Subcutaneous abdominal adipose tissue (tissue), 5 donors: ENCODE measurements around the gene DYNC2LI1.

ENCODE experiments used
- H3K27ac ChIP-seq: one replicate; pipeline ENCODE4 v1.7.0; 2013; ENCODE audit warnings: low read depth, mild to moderate bottlenecking, inconsistent platforms, low read length, moderate library complexity
- H3K27me3 ChIP-seq, 5 donors: one replicate each; pipeline ENCODE4 v1.7.0; 2013; ENCODE audit warnings: low read length in 5 of 5, inconsistent platforms in 1 of 5; ENCODE audit not compliant: control insufficient read depth in 5 of 5, insufficient read depth in 4 of 5
- H3K36me3 ChIP-seq, 5 donors: one replicate each; pipeline ENCODE4 v1.7.0; 2013; ENCODE audit warnings: low read length in 5 of 5; ENCODE audit not compliant: control insufficient read depth in 5 of 5, insufficient read depth in 5 of 5
- H3K4me1 ChIP-seq, 5 donors: one replicate each; pipeline ENCODE4 v1.7.0; 2013; ENCODE audit warnings: low read length in 5 of 5, mild to moderate bottlenecking in 3 of 5, moderate library complexity in 1 of 5; ENCODE audit not compliant: control insufficient read depth in 5 of 5, insufficient read depth in 5 of 5
- H3K4me3 ChIP-seq, 5 donors: one replicate each; pipeline ENCODE4 v1.7.0; 2013; ENCODE audit warnings: low read length in 5 of 5, low read depth in 1 of 5
- H3K9ac ChIP-seq, 5 donors: one replicate each; pipeline ENCODE4 v1.7.0; 2013; ENCODE audit warnings: low read length in 5 of 5, mild to moderate bottlenecking in 4 of 5, moderate library complexity in 3 of 5
- H3K9me3 ChIP-seq, 5 donors: one replicate each; pipeline ENCODE4 v1.7.0; 2013; ENCODE audit warnings: low read length in 5 of 5; ENCODE audit not compliant: control insufficient read depth in 5 of 5
- donor health status: healthy.
- donor health status: healthy.
- donor health status: healthy.
- donor health status: healthy.
- donor health status: healthy.

The DYNC2LI1 gene

DNA sequence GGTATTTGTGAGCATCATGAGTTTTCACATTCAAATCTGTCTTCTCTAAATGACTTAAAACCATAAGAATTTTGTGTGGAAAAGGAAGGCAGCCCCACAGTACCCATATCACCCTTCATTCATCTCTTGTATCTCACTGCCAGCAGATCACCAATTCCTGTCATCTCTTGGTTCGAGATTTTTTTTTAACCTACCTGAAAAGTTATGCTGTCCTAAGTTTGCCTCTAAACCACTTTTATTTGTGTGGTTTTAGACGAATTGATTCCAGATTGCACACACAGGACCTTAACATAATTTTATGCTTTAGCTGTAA lies 32.8 kb downstream of the DYNC2LI1 start:
- Histone ChIP-seq H3K9me3 (no peaks in the 10 kb centered on the region), H3K9ac (no peak overlapping the region), H3K36me3 (peaks cover 4 to 27% (median 10%) of the 10 kb centered on the region in 5 donors), H3K27me3 (no peaks in the 10 kb centered on the region), H3K27ac (no peak overlapping the region), H3K4me1 (peaks cover 0 to 28% (median 7%) of the 10 kb centered on the region in 5 donors), H3K4me3 (no peak overlapping the region)

DNA sequence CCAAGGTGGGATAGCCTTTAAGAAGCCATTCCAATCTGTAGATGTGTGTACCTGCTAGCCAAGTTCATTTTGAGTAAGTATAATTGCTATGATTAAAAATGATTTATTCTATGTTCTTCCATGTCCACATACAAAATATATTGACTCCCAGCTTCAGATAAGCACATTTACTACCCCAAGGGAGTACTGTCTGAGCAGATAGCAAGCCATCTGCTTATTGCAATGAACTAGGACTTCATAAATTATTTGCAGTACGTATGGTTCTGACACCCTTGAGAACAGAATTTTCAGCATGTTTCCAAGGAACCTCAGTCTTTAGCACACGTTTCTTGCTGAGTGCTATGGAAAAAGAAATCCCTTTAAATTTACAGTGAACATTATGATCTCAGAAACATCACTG lies 36.6 kb downstream of the DYNC2LI1 start:
- Histone ChIP-seq H3K27me3 (no peaks in the 10 kb centered on the region), H3K9me3 (no peaks in the 10 kb centered on the region), H3K27ac (no peak overlapping the region), H3K36me3 (peaks cover 0 to 25% (median 2%) of the 10 kb centered on the region in 5 donors), H3K9ac (no peak overlapping the region), H3K4me3 (no peak overlapping the region), H3K4me1 (peaks cover 0 to 18% (median 0%) of the 10 kb centered on the region in 5 donors)

GRCh38 chr2:43810888-43811287 lies 37.0 kb downstream of the DYNC2LI1 start:
- H3K27ac ChIP-seq, result no peak overlapping the region
- H3K4me1 ChIP-seq, result peaks cover 0 to 18% (median 0%) of the 10 kb centered on the region in 5 donors
- no peaks in the 10 kb centered on the region for H3K27me3 ChIP-seq
- H3K9ac ChIP-seq, result no peak overlapping the region
- no peaks in the 10 kb centered on the region for H3K9me3 ChIP-seq
- no peak overlapping the region for H3K4me3 ChIP-seq
- H3K36me3 ChIP-seq, result peaks cover 0 to 23% (median 2%) of the 10 kb centered on the region in 5 donors

DNA sequence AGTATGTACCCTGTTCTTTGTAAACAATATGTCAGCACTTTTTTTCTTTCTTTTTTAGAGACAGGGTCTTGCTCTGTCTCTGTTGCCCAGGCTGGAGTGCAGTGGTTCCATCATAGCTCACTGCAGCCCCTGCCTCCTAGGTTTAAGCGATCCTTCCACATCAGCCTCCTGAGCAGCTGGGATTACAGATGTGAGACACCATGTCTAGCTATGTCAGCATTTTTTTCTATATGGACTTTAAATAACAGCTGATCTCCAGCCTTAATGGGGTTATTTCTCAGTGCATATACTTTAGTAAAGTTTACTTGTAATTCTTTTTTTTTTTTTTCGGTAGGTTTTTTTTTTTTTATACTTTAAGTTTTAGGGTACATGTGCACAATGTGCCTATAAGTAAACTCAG lies 38.2 kb downstream of the DYNC2LI1 start:
- peaks cover 0 to 13% (median 2%) of the 10 kb centered on the region in 5 donors for H3K36me3 ChIP-seq
- no peak overlapping the region for H3K4me3 ChIP-seq

GRCh38 chr2:43812947-43813346 lies 39.1 kb downstream of the DYNC2LI1 start:
- Histone ChIP-seq H3K27me3 (no peaks in the 10 kb centered on the region), H3K4me3 (no peak overlapping the region), H3K36me3 (peaks cover 0 to 12% (median 2%) of the 10 kb centered on the region in 5 donors), H3K9me3 (no peaks in the 10 kb centered on the region), H3K27ac (no peak overlapping the region), H3K9ac (no peak overlapping the region), H3K4me1 (peaks cover 0 to 10% (median 0%) of the 10 kb centered on the region in 5 donors)

More for the DNA sequence above, 38.2 kb downstream of the DYNC2LI1 start:
- H3K9me3 ChIP-seq, result no peaks in the 10 kb centered on the region
- no peak overlapping the region for H3K27ac ChIP-seq
- H3K4me1 ChIP-seq, result peaks cover 0 to 18% (median 0%) of the 10 kb centered on the region in 5 donors
- H3K27me3 ChIP-seq, result no peaks in the 10 kb centered on the region
- H3K9ac ChIP-seq, result no peak overlapping the region

GRCh38 chr2:43814711-43815110 lies 40.9 kb downstream of the DYNC2LI1 start:
- no peaks in the 10 kb centered on the region for H3K9me3 ChIP-seq
- H3K4me3 ChIP-seq, result no peak overlapping the region
- no peaks in the 10 kb centered on the region for H3K27me3 ChIP-seq
- H3K4me1 ChIP-seq, result peaks cover 0 to 5% (median 4%) of the 10 kb centered on the region in 5 donors
- peaks cover 0 to 10% (median 2%) of the 10 kb centered on the region in 5 donors for H3K36me3 ChIP-seq
- H3K27ac ChIP-seq, result no peak overlapping the region
- H3K9ac ChIP-seq, result no peak overlapping the region

DNA sequence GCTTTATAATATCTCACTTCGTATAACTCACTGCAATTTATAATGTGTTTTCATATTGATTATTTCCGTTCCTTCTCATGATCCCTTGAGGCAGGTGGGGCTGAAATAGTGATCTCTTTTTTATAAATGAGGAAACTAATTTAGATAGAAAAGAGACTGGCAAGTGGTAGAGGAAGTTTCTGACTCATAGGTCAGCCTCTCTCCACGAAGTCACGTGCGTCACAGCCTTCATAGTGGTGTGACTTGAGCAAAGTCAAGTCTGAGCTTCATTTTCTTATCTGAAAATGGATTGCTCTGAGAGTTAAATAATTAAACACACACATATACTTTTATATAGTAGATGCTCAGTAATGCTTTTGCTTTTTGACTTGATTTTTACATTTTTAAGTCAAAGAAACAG lies 44.9 kb downstream of the DYNC2LI1 start:
- Histone ChIP-seq H3K9me3 (no peaks in the 10 kb centered on the region), H3K27ac (no peak overlapping the region), H3K36me3 (no peaks in the 10 kb centered on the region), H3K4me3 (no peak overlapping the region), H3K9ac (no peak overlapping the region), H3K27me3 (peaks cover 0 to 9% (median 0%) of the 10 kb centered on the region in 5 donors), H3K4me1 (peaks cover 0 to 5% (median 4%) of the 10 kb centered on the region in 5 donors)

DNA sequence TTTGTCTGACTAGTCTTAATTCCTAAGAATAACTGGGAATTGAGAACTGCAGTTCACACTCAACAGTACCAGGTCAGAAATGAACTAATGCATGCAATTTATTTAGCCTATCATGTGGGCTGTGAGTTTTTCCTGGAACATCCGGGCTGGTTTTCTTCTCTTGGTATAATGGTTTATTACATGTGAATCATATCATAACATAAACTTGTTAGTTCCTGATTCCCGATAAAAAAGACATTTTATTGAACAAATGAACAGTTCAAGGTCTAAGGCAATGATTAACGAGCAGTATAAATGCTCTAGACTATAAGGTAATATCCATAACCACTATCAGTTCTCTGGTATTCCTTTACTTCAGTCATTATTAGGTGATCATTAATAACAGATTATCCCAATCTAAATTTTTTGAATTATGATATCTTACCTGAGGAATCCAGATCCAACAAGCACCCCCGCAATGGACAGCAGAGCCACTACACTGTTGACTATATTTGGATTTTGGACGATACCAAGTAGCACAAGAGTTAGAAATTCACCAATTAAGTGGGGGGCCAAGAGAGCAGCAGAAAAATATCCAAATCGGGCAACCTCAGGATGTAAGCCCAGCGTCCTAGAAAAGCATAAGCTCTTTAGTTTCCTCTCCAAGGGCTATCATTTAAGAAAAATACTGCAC lies 45.8 kb downstream of the DYNC2LI1 start:
- H3K9ac ChIP-seq, result no peak overlapping the region

GRCh38 chr2:43822839-43823238 lies 49.0 kb downstream of the DYNC2LI1 start:
- no peaks in the 10 kb centered on the region for H3K36me3 ChIP-seq
- H3K9me3 ChIP-seq, result no peaks in the 10 kb centered on the region
- H3K9ac ChIP-seq, result no peak overlapping the region
- H3K4me1 ChIP-seq, result peaks cover 0 to 5% (median 4%) of the 10 kb centered on the region in 5 donors
- peaks cover 0 to 9% (median 0%) of the 10 kb centered on the region in 5 donors for H3K27me3 ChIP-seq
- no peak overlapping the region for H3K27ac ChIP-seq
- no peak overlapping the region for H3K4me3 ChIP-seq

More for the DNA sequence above, 45.8 kb downstream of the DYNC2LI1 start:
- H3K4me1 ChIP-seq, result peaks cover 0 to 5% (median 4%) of the 10 kb centered on the region in 5 donors
- peaks cover 0 to 9% (median 0%) of the 10 kb centered on the region in 5 donors for H3K27me3 ChIP-seq
- no peaks in the 10 kb centered on the region for H3K36me3 ChIP-seq
- no peak overlapping the region for H3K4me3 ChIP-seq
- no peaks in the 10 kb centered on the region for H3K9me3 ChIP-seq
- no peak overlapping the region for H3K27ac ChIP-seq

DNA sequence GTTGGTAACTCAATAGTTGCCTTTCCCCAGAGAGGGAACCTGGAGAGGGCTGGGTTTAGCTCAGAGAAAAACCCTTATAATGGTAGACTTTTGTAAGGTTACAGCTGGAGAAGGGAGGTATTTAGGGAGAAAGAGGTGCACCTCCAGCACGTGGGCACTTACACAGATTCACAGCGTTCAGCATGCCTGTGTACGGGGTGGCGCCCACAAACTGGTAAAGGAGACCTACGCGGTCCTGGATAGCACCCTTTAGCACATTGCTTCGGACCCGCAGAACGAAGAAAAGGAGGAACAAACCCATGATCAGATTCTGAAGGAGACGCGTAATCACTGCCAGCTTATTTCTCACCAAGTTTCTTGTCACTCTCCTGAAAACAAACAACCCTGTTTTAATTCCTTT lies 49.9 kb downstream of the DYNC2LI1 start:
- no peak overlapping the region for H3K27ac ChIP-seq
- peaks cover 0 to 3% (median 0%) of the 10 kb centered on the region in 5 donors for H3K4me1 ChIP-seq

More for the DNA sequence above, 49.9 kb downstream of the DYNC2LI1 start:
- Histone ChIP-seq H3K27me3 (peaks cover 0 to 9% (median 0%) of the 10 kb centered on the region in 5 donors), H3K9ac (no peak overlapping the region), H3K36me3 (no peaks in the 10 kb centered on the region), H3K4me3 (no peak overlapping the region), H3K9me3 (no peaks in the 10 kb centered on the region)
